Esophagus squamous epithelium (tissue), 4 donors: ENCODE measurements around the gene NCOA1.

Source experiments
- POLR2A ChIP-seq, 4 donors: fragments of 450-650 bp; IDR thresholded peaks; one replicate each; pipeline ENCODE4 v1.6.1; 2017; ENCODE audit warnings: antibody characterized with exemption in 4 of 4, mild to moderate bottlenecking in 4 of 4, moderate library complexity in 3 of 4
- TF ChIP-seq, protein P1 (sequence below), 6 experiments: fragments of 450-650 bp in 4 of 6; fragments of 200-600 bp in 2 of 6; sonication (generic) in 2 of 6; IDR thresholded peaks; one replicate each; pipeline ENCODE4 v1.5.1; 2016 to 2019; ENCODE audit warnings: antibody characterized with exemption in 6 of 6, mild to moderate bottlenecking in 4 of 6, moderate library complexity in 4 of 6

- no peak for TF ChIP-seq POLR2A (IDR thresholded peaks at IDR 0.05)
- TF ChIP-seq, protein P1, sequence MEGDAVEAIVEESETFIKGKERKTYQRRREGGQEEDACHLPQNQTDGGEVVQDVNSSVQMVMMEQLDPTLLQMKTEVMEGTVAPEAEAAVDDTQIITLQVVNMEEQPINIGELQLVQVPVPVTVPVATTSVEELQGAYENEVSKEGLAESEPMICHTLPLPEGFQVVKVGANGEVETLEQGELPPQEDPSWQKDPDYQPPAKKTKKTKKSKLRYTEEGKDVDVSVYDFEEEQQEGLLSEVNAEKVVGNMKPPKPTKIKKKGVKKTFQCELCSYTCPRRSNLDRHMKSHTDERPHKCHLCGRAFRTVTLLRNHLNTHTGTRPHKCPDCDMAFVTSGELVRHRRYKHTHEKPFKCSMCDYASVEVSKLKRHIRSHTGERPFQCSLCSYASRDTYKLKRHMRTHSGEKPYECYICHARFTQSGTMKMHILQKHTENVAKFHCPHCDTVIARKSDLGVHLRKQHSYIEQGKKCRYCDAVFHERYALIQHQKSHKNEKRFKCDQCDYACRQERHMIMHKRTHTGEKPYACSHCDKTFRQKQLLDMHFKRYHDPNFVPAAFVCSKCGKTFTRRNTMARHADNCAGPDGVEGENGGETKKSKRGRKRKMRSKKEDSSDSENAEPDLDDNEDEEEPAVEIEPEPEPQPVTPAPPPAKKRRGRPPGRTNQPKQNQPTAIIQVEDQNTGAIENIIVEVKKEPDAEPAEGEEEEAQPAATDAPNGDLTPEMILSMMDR (IDR thresholded peaks at IDR 0.05) = no peak
Measured at GRCh38 chr2:24490181-24490689, 819 bp upstream of the NCOA1 start.
